ENCODE measurements around the gene PEAK1.

Gene PEAK1

DNA sequence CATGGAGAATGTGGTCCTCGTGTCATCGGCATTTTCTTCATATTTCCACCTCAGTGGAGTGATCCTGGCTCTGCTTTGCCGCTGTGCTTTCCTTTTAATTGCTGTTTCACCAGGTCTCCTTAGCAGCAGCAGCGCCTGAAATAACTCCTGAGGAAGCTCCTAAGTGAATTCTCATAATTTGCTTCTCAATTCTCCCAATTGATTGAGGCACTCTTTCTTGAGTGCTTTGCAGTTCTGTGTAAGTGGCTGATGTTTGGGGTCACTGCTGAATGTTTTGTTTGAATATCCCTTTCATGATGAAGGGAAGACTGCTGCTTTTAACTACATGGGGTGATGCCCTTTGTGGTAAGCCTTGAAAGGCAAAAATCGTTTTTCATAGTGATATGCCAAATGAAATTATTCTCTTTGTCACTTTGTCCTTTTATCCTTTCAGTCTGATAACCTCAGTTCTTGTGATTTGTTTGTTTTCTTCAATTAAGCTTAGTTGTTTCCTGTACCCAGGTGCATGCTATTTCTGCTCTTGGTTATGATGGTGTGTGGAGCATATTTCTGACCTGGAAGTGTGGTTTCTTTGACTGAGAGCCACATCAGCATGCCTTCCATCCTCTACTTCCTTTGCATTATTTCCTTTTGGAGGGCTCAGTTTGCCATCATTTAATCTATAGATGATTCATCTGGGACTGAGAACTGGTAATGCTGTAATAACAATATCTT, 37.4 kb upstream of the PEAK1 start:
- Histone ChIP-seq H2AFZ (ENCODE audit: low read depth) (no peak overlapping the region), H3K4me1 (ENCODE audit: low read depth, poor library complexity, severe bottlenecking) (peaks cover 33% of the 10 kb centered on the region), H3K27ac (peak overlapping the region; percentile 54), H3K79me2 (ENCODE audit: insufficient read depth, low read depth) (no peaks in the 10 kb centered on the region), H4K20me1 (ENCODE audit: insufficient read depth) (peaks cover 8% of the 10 kb centered on the region; the same call in 1 of the 2 replicates), H3K9ac (no peak overlapping the region), H3K36me3 (ENCODE audit: insufficient read depth) (no peaks in the 10 kb centered on the region), H3K27me3 (ENCODE audit: insufficient read depth, low read depth) (no peaks in the 10 kb centered on the region), H3K4me2 (peak overlapping the region; percentile 63), H3K4me3 (IDR thresholded peaks at IDR 0.05; ENCODE audit: insufficient read depth, low read depth, low read length) (no peak overlapping the region)
- TF ChIP-seq, protein P1, sequence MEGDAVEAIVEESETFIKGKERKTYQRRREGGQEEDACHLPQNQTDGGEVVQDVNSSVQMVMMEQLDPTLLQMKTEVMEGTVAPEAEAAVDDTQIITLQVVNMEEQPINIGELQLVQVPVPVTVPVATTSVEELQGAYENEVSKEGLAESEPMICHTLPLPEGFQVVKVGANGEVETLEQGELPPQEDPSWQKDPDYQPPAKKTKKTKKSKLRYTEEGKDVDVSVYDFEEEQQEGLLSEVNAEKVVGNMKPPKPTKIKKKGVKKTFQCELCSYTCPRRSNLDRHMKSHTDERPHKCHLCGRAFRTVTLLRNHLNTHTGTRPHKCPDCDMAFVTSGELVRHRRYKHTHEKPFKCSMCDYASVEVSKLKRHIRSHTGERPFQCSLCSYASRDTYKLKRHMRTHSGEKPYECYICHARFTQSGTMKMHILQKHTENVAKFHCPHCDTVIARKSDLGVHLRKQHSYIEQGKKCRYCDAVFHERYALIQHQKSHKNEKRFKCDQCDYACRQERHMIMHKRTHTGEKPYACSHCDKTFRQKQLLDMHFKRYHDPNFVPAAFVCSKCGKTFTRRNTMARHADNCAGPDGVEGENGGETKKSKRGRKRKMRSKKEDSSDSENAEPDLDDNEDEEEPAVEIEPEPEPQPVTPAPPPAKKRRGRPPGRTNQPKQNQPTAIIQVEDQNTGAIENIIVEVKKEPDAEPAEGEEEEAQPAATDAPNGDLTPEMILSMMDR (conservative IDR thresholded peaks at IDR 0.05; ENCODE audit: low read depth, low read length) = no peak

DNA sequence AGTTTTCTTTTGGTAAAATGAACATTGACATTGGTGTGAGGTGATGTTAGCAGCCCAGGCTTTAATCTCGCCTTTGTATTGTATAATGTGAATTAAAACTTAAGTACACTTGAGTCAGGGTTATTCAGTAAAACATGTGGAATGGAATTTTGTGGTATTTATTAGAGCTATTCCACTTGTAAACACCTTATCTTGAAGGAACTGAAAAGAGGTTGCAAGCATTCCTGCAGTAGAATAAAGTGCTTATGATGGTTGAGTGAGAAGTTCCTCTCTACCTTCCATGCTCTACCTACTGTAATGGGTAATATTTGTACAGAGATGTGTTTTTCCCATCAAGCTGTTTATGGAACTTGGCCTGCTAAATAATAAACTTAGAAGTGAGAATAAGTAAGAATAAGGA, 36.8 kb upstream of the PEAK1 start:
- no peak overlapping the region for H3K4me3 ChIP-seq (IDR thresholded peaks at IDR 0.05; ENCODE audit: insufficient read depth, low read depth, low read length)
- peak overlapping the region; percentile 54 for H3K27ac ChIP-seq
- peaks cover 33% of the 10 kb centered on the region for H3K4me1 ChIP-seq (ENCODE audit: low read depth, poor library complexity, severe bottlenecking)
- no peaks in the 10 kb centered on the region for H3K79me2 ChIP-seq (ENCODE audit: insufficient read depth, low read depth)
- no peak overlapping the region for H2AFZ ChIP-seq (ENCODE audit: low read depth)
- peaks cover 8% of the 10 kb centered on the region; the same call in 1 of the 2 replicates for H4K20me1 ChIP-seq (ENCODE audit: insufficient read depth)
- TF ChIP-seq, protein P1 (conservative IDR thresholded peaks at IDR 0.05; ENCODE audit: low read depth, low read length) = no peak
- no peaks in the 10 kb centered on the region for H3K27me3 ChIP-seq (ENCODE audit: insufficient read depth, low read depth)
- no peak overlapping the region for H3K9ac ChIP-seq
- H3K36me3 ChIP-seq (ENCODE audit: insufficient read depth) = no peaks in the 10 kb centered on the region
- H3K4me2 ChIP-seq = peak overlapping the region; percentile 63

- H3K27ac ChIP-seq = no peak overlapping the region
- no peak overlapping the region for H3K9ac ChIP-seq
- no peaks in the 10 kb centered on the region for H3K36me3 ChIP-seq (ENCODE audit: insufficient read depth)
- H3K4me3 ChIP-seq (IDR thresholded peaks at IDR 0.05; ENCODE audit: insufficient read depth, low read depth, low read length) = no peak overlapping the region
- no peaks in the 10 kb centered on the region for H3K27me3 ChIP-seq (ENCODE audit: insufficient read depth, low read depth)
- TF ChIP-seq, protein P1 (conservative IDR thresholded peaks at IDR 0.05; ENCODE audit: low read depth, low read length) = no peak
- peaks cover 8% of the 10 kb centered on the region; the same call in 1 of the 2 replicates for H4K20me1 ChIP-seq (ENCODE audit: insufficient read depth)
- H3K4me2 ChIP-seq = no peak overlapping the region; the same call in 1 of the 2 replicates
- H3K4me1 ChIP-seq (ENCODE audit: low read depth, poor library complexity, severe bottlenecking) = peaks cover 33% of the 10 kb centered on the region
- H3K79me2 ChIP-seq (ENCODE audit: insufficient read depth, low read depth) = no peaks in the 10 kb centered on the region
- no peak overlapping the region for H2AFZ ChIP-seq (ENCODE audit: low read depth)
These were observed 35.9 kb upstream of the PEAK1 start for GRCh38 chr15:77455696-77456321.

DNA sequence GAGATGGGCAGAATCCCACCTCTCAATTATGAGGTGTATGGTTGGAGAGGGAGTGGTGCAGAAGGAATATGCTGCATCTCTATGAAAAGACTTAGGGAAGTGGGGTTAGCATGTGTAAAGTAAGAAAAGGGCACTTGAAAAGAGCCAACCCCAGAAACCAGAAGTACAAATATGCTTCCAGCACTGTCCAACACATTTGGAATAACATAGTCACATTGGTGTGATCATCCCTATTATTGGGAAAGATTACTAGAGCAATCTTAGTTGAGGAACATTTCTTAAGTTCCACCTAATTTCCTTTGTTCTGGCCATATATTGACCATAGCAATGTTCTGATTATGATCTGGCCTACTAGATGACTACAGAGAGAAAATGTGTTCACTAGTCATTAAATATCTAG, 35.0 kb upstream of the PEAK1 start:
- TF ChIP-seq, protein P1 (conservative IDR thresholded peaks at IDR 0.05; ENCODE audit: low read depth, low read length) = no peak
- Histone ChIP-seq H3K27ac (no peak overlapping the region), H3K9ac (no peak overlapping the region)

More for the DNA sequence above, 35.0 kb upstream of the PEAK1 start:
- Histone ChIP-seq H3K79me2 (ENCODE audit: insufficient read depth, low read depth) (no peaks in the 10 kb centered on the region), H4K20me1 (ENCODE audit: insufficient read depth) (peaks cover 8% of the 10 kb centered on the region; the same call in 1 of the 2 replicates), H2AFZ (ENCODE audit: low read depth) (no peak overlapping the region), H3K36me3 (ENCODE audit: insufficient read depth) (no peaks in the 10 kb centered on the region), H3K4me3 (IDR thresholded peaks at IDR 0.05; ENCODE audit: insufficient read depth, low read depth, low read length) (no peak overlapping the region), H3K4me2 (no peak overlapping the region), H3K27me3 (ENCODE audit: insufficient read depth, low read depth) (no peaks in the 10 kb centered on the region), H3K4me1 (ENCODE audit: low read depth, poor library complexity, severe bottlenecking) (peaks cover 33% of the 10 kb centered on the region)

Data from KMS-11 (cell line).